Panc1 (cell line): Measurements from ENCODE around the gene LYPD6. TPM values are rescaled to one million over a fixed set of nuclear protein-coding genes. Genes with fewer than 3 reads are reported as not detected.

Experiments
- ATAC-seq: fragments of 200-7000 bp; cut with Tn5 transposase; 2 replicates; pipeline ENCODE4 v1.9.1; 2020; ENCODE audit warnings: mild to moderate bottlenecking, moderate library complexity
- BruUV-seq: library from RNA; stranded (reverse); fragments of 400-500 nt; replicated peaks from 2 replicates; lab custom pipeline; 2021; lab: Mats Ljungman, UMichigan
- CTCF ChIA-PET: fragments of 300-600 bp; sonication (Branson Sonifier 250); formaldehyde crosslinking; loops from one replicate; lab custom pipeline; 2022; ENCODE audit warnings: antibody characterized with exemption; lab: Charles Lee
- POLR2A ChIA-PET: fragments of 300-600 bp; sonication (Branson Sonifier 250); formaldehyde crosslinking; loops from one replicate; lab custom pipeline; 2022; ENCODE audit warnings: antibody characterized with exemption; lab: Charles Lee
- DNase-seq: peaks from one replicate; pipeline ENCODE4 v3.0.0-alpha.2; 2010; ENCODE audit warnings: low read depth, low spot score
- H3K27ac ChIP-seq: 2 replicates; pipeline ENCODE4 v1.5.1; 2011; ENCODE audit warnings: mild to moderate bottlenecking, low read length, inconsistent platforms
- H3K27me3 ChIP-seq: fragments of 200-500 bp; sonication (Bioruptor generic); 2 replicates; pipeline ENCODE4 v1.6.0; 2014; ENCODE audit warnings: low read length, inconsistent platforms; ENCODE audit not compliant: control insufficient read depth, insufficient read depth
- H3K36me3 ChIP-seq: fragments of 200-500 bp; sonication (Bioruptor generic); 2 replicates; pipeline ENCODE4 v1.5.1; 2014; ENCODE audit warnings: inconsistent platforms, mild to moderate bottlenecking, low read length, moderate library complexity; ENCODE audit not compliant: control insufficient read depth, insufficient read depth
- H3K4me1 ChIP-seq: 2 replicates; pipeline ENCODE4 v1.5.1; 2011; ENCODE audit warnings: inconsistent platforms, mild to moderate bottlenecking, low read length, moderate library complexity; ENCODE audit not compliant: control insufficient read depth, insufficient read depth
- H3K4me3 ChIP-seq, 2 experiments: 2 replicates each; pipeline ENCODE4 v1.5.1; 2011 to 2012; ENCODE audit warnings: low read depth in 2 of 2, low read length in 2 of 2, mild to moderate bottlenecking in 2 of 2, inconsistent platforms in 1 of 2, moderate library complexity in 1 of 2
- H3K9me3 ChIP-seq: fragments of 200-500 bp; sonication (Bioruptor generic); 2 replicates; pipeline ENCODE4 v1.5.1; 2014; ENCODE audit warnings: low read depth, mild to moderate bottlenecking, inconsistent platforms, low read length, moderate library complexity; ENCODE audit not compliant: control insufficient read depth, insufficient read depth
- CTCF ChIP-seq: fragments of 450-650 bp; IDR thresholded peaks from 2 replicates; pipeline ENCODE4 v1.5.1; 2017; ENCODE audit warnings: mild to moderate bottlenecking
- POLR2AphosphoS5 ChIP-seq: IDR thresholded peaks from 2 replicates; pipeline ENCODE4 v1.6.1; 2012; ENCODE audit warnings: mild to moderate bottlenecking, low read depth, low read length, moderate library complexity
- REST ChIP-seq, 2 experiments: IDR thresholded peaks; 2 replicates each; pipeline ENCODE4 v1.6.1; 2011 to 2012; ENCODE audit warnings: low read depth in 2 of 2, control low read depth in 1 of 2, low read length in 1 of 2, mild to moderate bottlenecking in 1 of 2, moderate library complexity in 1 of 2; ENCODE audit not compliant: insufficient read depth in 1 of 2
- SIN3A ChIP-seq: IDR thresholded peaks from 2 replicates; pipeline ENCODE4 v1.6.1; 2012; ENCODE audit warnings: low read depth, mild to moderate bottlenecking, low read length, moderate library complexity, borderline replicate concordance; ENCODE audit not compliant: insufficient read depth
- TCF7L2 ChIP-seq: IDR thresholded peaks from 2 replicates; pipeline ENCODE4 v1.6.1; 2011; ENCODE audit warnings: mild to moderate bottlenecking, low read depth, low read length, inconsistent platforms
- in situ Hi-C: cut with HindIII; loops from 2 replicates; pipeline ENCODE4 v1.10.0; 2016; ENCODE audit warnings: low sequenced_read_pairs, low pct_unique_long_range_greater_than_20kb
- intact Hi-C: fragments of 100-400 bp; cut with micrococcal nuclease; formaldehyde crosslinking; loops from one replicate; pipeline ENCODE4 v1.10.0; 2022; ENCODE audit not compliant: unreplicated experiment
- total RNA-seq: library from RNA; stranded (reverse); gene quantifications from one replicate; pipeline ENCODE4 v1.2.1, GENCODE V29; 2021; ENCODE audit not compliant: unreplicated experiment

Gene LYPD6
- total RNA-seq, 1 experiment from 2014 or later = 0.31 TPM

- Histone ChIP-seq H3K27me3 (no peaks in the 10 kb centered on the region), H3K4me1 (no peaks in the 10 kb centered on the region), H3K9me3 (no peaks in the 10 kb centered on the region), H3K4me3 (no peak overlapping the region), H3K36me3 (no peaks in the 10 kb centered on the region), H3K27ac (no peak overlapping the region)
- intact Hi-C loops = no loop called here
- in situ Hi-C loops = no loop called here
- CTCF ChIA-PET = no interaction called here
- TF ChIP-seq REST (IDR thresholded peaks at IDR 0.05; ENCODE audit: insufficient read depth in 1 of 2, low read depth in 2 of 2, low read length in 1 of 2) = no peak
- TF ChIP-seq TCF7L2 = no peak
- no peak for TF ChIP-seq POLR2AphosphoS5
- no peak for DNase-seq
- POLR2A ChIA-PET = no interaction called here
- ATAC-seq = no peak
- no TSS peak for BruUV-seq
These were observed 91.4 kb downstream of the LYPD6 start for GRCh38 chr2:149421791-149422190.

- H3K36me3 ChIP-seq = no peaks in the 10 kb centered on the region
- intact Hi-C loops = no loop called here
- ATAC-seq (no peak), DNase-seq (no peak)
- TF ChIP-seq POLR2AphosphoS5 = no peak
- no peak for TF ChIP-seq REST (IDR thresholded peaks at IDR 0.05; ENCODE audit: insufficient read depth in 1 of 2, low read depth in 2 of 2, low read length in 1 of 2)
- TF ChIP-seq CTCF = no peak
- no peak for TF ChIP-seq SIN3A
- TF ChIP-seq TCF7L2 = no peak
- ChIA-PET POLR2A (no interaction called here), CTCF (no interaction called here)
- H3K4me1 ChIP-seq = no peaks in the 10 kb centered on the region
- H3K4me3 ChIP-seq = no peak overlapping the region
- in situ Hi-C loops = no loop called here
- no peaks in the 10 kb centered on the region for H3K9me3 ChIP-seq
- H3K27ac ChIP-seq = no peak overlapping the region
- no TSS peak for BruUV-seq
- no peaks in the 10 kb centered on the region for H3K27me3 ChIP-seq
These were observed 92.1 kb downstream of the LYPD6 start for GRCh38 chr2:149422337-149422990.
